Ishikawa (cell line): ENCODE measurements around the gene S100A4.
A peak's percentile ranks its signal among the peaks of the same experiment; 100 is the strongest.

Experiments used
- CEBPB ChIP-seq: IDR thresholded peaks from 2 replicates; pipeline ENCODE4 v1.6.1; 2012
- CREB1 ChIP-seq: IDR thresholded peaks from 2 replicates; pipeline ENCODE4 v1.6.1; 2012; ENCODE audit warnings: low read depth
- EGR1 ChIP-seq: IDR thresholded peaks from 2 replicates; pipeline ENCODE4 v1.6.1; 2012
- EP300 ChIP-seq: IDR thresholded peaks from 2 replicates; pipeline ENCODE4 v1.6.1; 2012; ENCODE audit warnings: borderline replicate concordance
- FOXM1 ChIP-seq: IDR thresholded peaks from 2 replicates; pipeline ENCODE4 v1.6.1; 2012; ENCODE audit warnings: low read depth, borderline replicate concordance
- MAX ChIP-seq: IDR thresholded peaks from 2 replicates; pipeline ENCODE4 v1.6.1; 2012
- NFIC ChIP-seq: IDR thresholded peaks from 2 replicates; pipeline ENCODE4 v1.6.1; 2012
- RAD21 ChIP-seq: IDR thresholded peaks from 2 replicates; pipeline ENCODE4 v1.6.1; 2012; ENCODE audit warnings: low read depth
- REST ChIP-seq: IDR thresholded peaks from 2 replicates; pipeline ENCODE4 v1.6.1; 2012; ENCODE audit warnings: low read depth, mild to moderate bottlenecking
- TAF1 ChIP-seq: IDR thresholded peaks from 2 replicates; pipeline ENCODE4 v1.6.1; 2012; ENCODE audit warnings: low read depth, mild to moderate bottlenecking
- TCF12 ChIP-seq: IDR thresholded peaks from 2 replicates; pipeline ENCODE4 v1.6.1; 2012; ENCODE audit warnings: low read depth
- TEAD4 ChIP-seq: IDR thresholded peaks from 2 replicates; pipeline ENCODE4 v1.6.1; 2012
- USF1 ChIP-seq: IDR thresholded peaks from 2 replicates; pipeline ENCODE4 v1.6.1; 2012
- YY1 ChIP-seq: IDR thresholded peaks from 2 replicates; pipeline ENCODE4 v1.6.1; 2012; ENCODE audit warnings: low read depth
- ZBTB7A ChIP-seq: IDR thresholded peaks from 2 replicates; pipeline ENCODE4 v1.6.1; 2012; ENCODE audit warnings: low read depth

The S100A4 gene

GRCh38 chr1:153510984-153511410, 34.6 kb downstream of the S100A4 start:
- TF ChIP-seq ZBTB7A: peak; percentile 63; the same call in 1 of the 2 replicates
- no peak for TF ChIP-seq CREB1
- TF ChIP-seq USF1: peak; percentile 80
- TF ChIP-seq YY1: no peak
- no peak for TF ChIP-seq FOXM1
- TF ChIP-seq REST: no peak
- peak; percentile 99 for TF ChIP-seq RAD21
- no peak for TF ChIP-seq TEAD4
- peak; percentile 99 for TF ChIP-seq MAX
- TF ChIP-seq TCF12: peak; percentile 28; the same call in 1 of the 2 replicates
- no peak for TF ChIP-seq EP300
- no peak for TF ChIP-seq EGR1
- TF ChIP-seq NFIC: peak; percentile 49
- no peak for TF ChIP-seq CEBPB
- no peak for TF ChIP-seq TAF1

GRCh38 chr1:153509729-153510354, 35.8 kb downstream of the S100A4 start:
- TF ChIP-seq RAD21 (peak; percentile 85), USF1 (no peak)

GRCh38 chr1:153509036-153509435, 36.6 kb downstream of the S100A4 start:
- TF ChIP-seq FOXM1 (no peak), NFIC (no peak), CEBPB (no peak), ZBTB7A (no peak), TEAD4 (no peak), TAF1 (no peak), CREB1 (no peak), USF1 (no peak), EGR1 (no peak), EP300 (no peak), TCF12 (no peak), RAD21 (no peak), REST (no peak), MAX (no peak)

GRCh38 chr1:153507926-153508583, 37.6 kb downstream of the S100A4 start:
- TF ChIP-seq CREB1 (no peak), USF1 (no peak), CEBPB (no peak), EGR1 (no peak), TEAD4 (no peak), NFIC (no peak), EP300 (no peak), MAX (no peak), FOXM1 (no peak), TCF12 (no peak)

- TF ChIP-seq TCF12: no peak
- TF ChIP-seq REST: no peak
- TF ChIP-seq MAX: no peak
- TF ChIP-seq EGR1: no peak
- no peak for TF ChIP-seq TAF1
- TF ChIP-seq USF1: no peak
- no peak for TF ChIP-seq CREB1
- TF ChIP-seq YY1: no peak
- no peak for TF ChIP-seq NFIC
- no peak for TF ChIP-seq RAD21
- TF ChIP-seq ZBTB7A: no peak
- no peak for TF ChIP-seq EP300
- no peak for TF ChIP-seq TEAD4
- TF ChIP-seq CEBPB: no peak
These were observed 38.7 kb downstream of the S100A4 start for GRCh38 chr1:153506831-153507413.
